Measurements from ENCODE around the gene KRT35.
A peak's percentile ranks its signal among the peaks of the same experiment; 100 is the strongest.

Gene KRT35

GRCh38 chr17:41513168-41513547, 32.2 kb upstream of the KRT35 start:
- no peak overlapping the region for H3K4me3 ChIP-seq (ENCODE audit: low read length)
- no peak for DNase-seq (ENCODE audit: low read depth, low spot score)

- no peak overlapping the region for H3K4me3 ChIP-seq (ENCODE audit: low read length)
- no peak for DNase-seq (ENCODE audit: low read depth, low spot score)
Observed at GRCh38 chr17:41512546-41513167, 31.7 kb upstream of the KRT35 start.

- H3K4me3 ChIP-seq (ENCODE audit: low read length): no peak overlapping the region
- no peak for DNase-seq (ENCODE audit: low read depth, low spot score)
Observed at GRCh38 chr17:41511716-41512115, 30.8 kb upstream of the KRT35 start.

- no peak overlapping the region for H3K4me3 ChIP-seq (ENCODE audit: low read length)
- no peak for DNase-seq (ENCODE audit: low read depth, low spot score)
Observed at GRCh38 chr17:41511116-41511515, 30.2 kb upstream of the KRT35 start.

- H3K4me3 ChIP-seq (ENCODE audit: low read length): no peak overlapping the region
- DNase-seq (ENCODE audit: low read depth, low spot score): no peak
Observed at GRCh38 chr17:41510251-41511065, 29.5 kb upstream of the KRT35 start.

GRCh38 chr17:41507315-41507880, 26.4 kb upstream of the KRT35 start:
- H3K4me3 ChIP-seq (ENCODE audit: low read length): no peak overlapping the region
- no peak for DNase-seq (ENCODE audit: low read depth, low spot score)

GRCh38 chr17:41505809-41506767, 25.1 kb upstream of the KRT35 start:
- no peak overlapping the region for H3K4me3 ChIP-seq (ENCODE audit: low read length)
- no peak for DNase-seq (ENCODE audit: low read depth, low spot score)

- no peak for DNase-seq (ENCODE audit: low read depth, low spot score)
Observed at GRCh38 chr17:41505007-41505808, 24.3 kb upstream of the KRT35 start, which contains the start of gene KRT13. KRT13 (minus strand) TSS chr17:41505612; CDS start chr17:41505550, 62 bp downstream.

GRCh38 chr17:41504246-41504977, 23.5 kb upstream of the KRT35 start:
- H3K4me3 ChIP-seq (ENCODE audit: low read length): no peak overlapping the region
- DNase-seq (ENCODE audit: low read depth, low spot score): no peak

More at GRCh38 chr17:41505007-41505808, 24.3 kb upstream of the KRT35 start, which contains the start of gene KRT13:
- no peak within 1 kb of the TSS for H3K4me3 ChIP-seq (ENCODE audit: low read length)

GRCh38 chr17:41503202-41503601, 22.3 kb upstream of the KRT35 start:
- DNase-seq (ENCODE audit: low read depth, low spot score): no peak
- H3K4me3 ChIP-seq (ENCODE audit: low read length): no peak overlapping the region

GRCh38 chr17:41500131-41500911, 19.4 kb upstream of the KRT35 start:
- DNase-seq (ENCODE audit: low read depth, low spot score): no peak
- H3K4me3 ChIP-seq (ENCODE audit: low read length): no peak overlapping the region

- DNase-seq (ENCODE audit: low read depth, low spot score): no peak
- H3K4me3 ChIP-seq (ENCODE audit: low read length): no peak overlapping the region
Observed at GRCh38 chr17:41499714-41500113, 18.8 kb upstream of the KRT35 start.

- DNase-seq (ENCODE audit: low read depth, low spot score): no peak
- H3K4me3 ChIP-seq (ENCODE audit: low read length): no peak overlapping the region
Observed at GRCh38 chr17:41498276-41498675, 17.3 kb upstream of the KRT35 start.

GRCh38 chr17:41496803-41497484, 16.0 kb upstream of the KRT35 start:
- DNase-seq (ENCODE audit: low read depth, low spot score): peak; percentile 73
- H3K4me3 ChIP-seq (ENCODE audit: low read length): no peak overlapping the region

GRCh38 chr17:41494524-41494923, 13.6 kb upstream of the KRT35 start:
- H3K4me3 ChIP-seq (ENCODE audit: low read length): no peak overlapping the region
- no peak for DNase-seq (ENCODE audit: low read depth, low spot score)

- DNase-seq (ENCODE audit: low read depth, low spot score): no peak
- H3K4me3 ChIP-seq (ENCODE audit: low read length): no peak overlapping the region
Observed at GRCh38 chr17:41492771-41493170, 11.8 kb upstream of the KRT35 start.

GRCh38 chr17:41492351-41492750, 11.4 kb upstream of the KRT35 start:
- DNase-seq (ENCODE audit: low read depth, low spot score): no peak

More at GRCh38 chr17:41492351-41492750, 11.4 kb upstream of the KRT35 start:
- no peak overlapping the region for H3K4me3 ChIP-seq (ENCODE audit: low read length)

Measured in Jurkat, Clone E6-1 (cell line).